Osteoblast (primary cell): ENCODE data around the gene INPP5A. TPM values are rescaled to one million over a fixed set of nuclear protein-coding genes. Genes with fewer than 3 reads are reported as not detected.

ENCODE experiments used
- DNase-seq: peaks from one replicate; pipeline ENCODE4 v3.0.0; 2011; ENCODE audit warnings: low spot score, mixed read lengths; ENCODE audit not compliant: insufficient read length; ENCODE audit errors: missing footprints
- H2AFZ ChIP-seq: 2 replicates; pipeline ENCODE4 v1.6.0; 2011; ENCODE audit warnings: mild to moderate bottlenecking, low read length
- H3K27ac ChIP-seq: 2 replicates; pipeline ENCODE4 v1.5.1; 2011; ENCODE audit warnings: mild to moderate bottlenecking, low read depth, low read length, moderate library complexity
- H3K27me3 ChIP-seq: 2 replicates; pipeline ENCODE4 v1.6.0; 2012; ENCODE audit warnings: mild to moderate bottlenecking, control low read depth, inconsistent platforms, low read length, moderate library complexity; ENCODE audit not compliant: insufficient read depth
- H3K36me3 ChIP-seq: 2 replicates; pipeline ENCODE4 v1.5.1; 2011; ENCODE audit warnings: mild to moderate bottlenecking, low read length, control low read depth, moderate library complexity; ENCODE audit not compliant: insufficient read depth
- H3K4me1 ChIP-seq: 2 replicates; pipeline ENCODE4 v1.5.1; 2011; ENCODE audit warnings: mild to moderate bottlenecking, low read length, control low read depth, moderate library complexity; ENCODE audit not compliant: insufficient read depth
- H3K4me2 ChIP-seq: 2 replicates; pipeline ENCODE4 v1.6.0; 2011; ENCODE audit warnings: mild to moderate bottlenecking, low read length; ENCODE audit not compliant: insufficient read depth
- H3K4me3 ChIP-seq: fragments of 200-600 bp; sonication (generic); 3 replicates; pipeline ENCODE4 v1.5.1; 2012; ENCODE audit warnings: mild to moderate bottlenecking, low read length, inconsistent platforms; ENCODE audit not compliant: insufficient read depth
- H3K79me2 ChIP-seq: 2 replicates; pipeline ENCODE4 v1.6.0; 2012; ENCODE audit warnings: mild to moderate bottlenecking, low read length, control low read depth, inconsistent platforms; ENCODE audit not compliant: insufficient read depth
- H3K9me3 ChIP-seq: 2 replicates; pipeline ENCODE4 v1.5.1; 2011; ENCODE audit warnings: low read depth, low read length, control low read depth
- H4K20me1 ChIP-seq: 2 replicates; pipeline ENCODE4 v1.6.0; 2012; ENCODE audit warnings: mild to moderate bottlenecking, low read length, control low read depth; ENCODE audit not compliant: insufficient read depth
- CTCF ChIP-seq: IDR thresholded peaks from 2 replicates; pipeline ENCODE4 v1.5.1; 2011; ENCODE audit warnings: mild to moderate bottlenecking, low read depth, low read length, moderate library complexity; ENCODE audit errors: extremely low read depth
- total RNA-seq: library from RNA; depleted of rRNA; stranded (reverse); fragments of >200 nt; gene quantifications from 2 replicates; pipeline ENCODE4 v1.2.3, GENCODE V29; 2012

INPP5A gene
- total RNA-seq, 1 donor, result 22.8 TPM

- no peak for DNase-seq
- Histone ChIP-seq H3K9me3 (no peaks in the 10 kb centered on the region), H3K4me2 (no peak overlapping the region), H2AFZ (no peak overlapping the region), H3K4me3 (no peak overlapping the region), H3K27me3 (no peaks in the 10 kb centered on the region), H3K27ac (no peak overlapping the region), H3K4me1 (no peaks in the 10 kb centered on the region), H4K20me1 (no peaks in the 10 kb centered on the region), H3K36me3 (no peaks in the 10 kb centered on the region), H3K79me2 (no peaks in the 10 kb centered on the region)
- TF ChIP-seq CTCF, result no peak
Measured at GRCh38 chr10:132774902-132775863, 237.6 kb downstream of the INPP5A start.

GRCh38 chr10:132776186-132776585 is 238.6 kb downstream of the INPP5A start:
- Histone ChIP-seq H3K36me3 (no peaks in the 10 kb centered on the region), H3K4me2 (no peak overlapping the region), H3K27ac (no peak overlapping the region), H3K4me3 (no peak overlapping the region), H3K9me3 (no peaks in the 10 kb centered on the region), H4K20me1 (no peaks in the 10 kb centered on the region), H3K27me3 (no peaks in the 10 kb centered on the region), H3K4me1 (no peaks in the 10 kb centered on the region), H2AFZ (no peak overlapping the region), H3K79me2 (no peaks in the 10 kb centered on the region)
- no peak for TF ChIP-seq CTCF
- DNase-seq, result no peak

- Histone ChIP-seq H3K4me1 (no peaks in the 10 kb centered on the region), H3K36me3 (peaks cover 2% of the 10 kb centered on the region), H3K79me2 (no peaks in the 10 kb centered on the region), H2AFZ (no peak overlapping the region), H3K27ac (no peak overlapping the region), H3K4me2 (no peak overlapping the region), H3K9me3 (no peaks in the 10 kb centered on the region), H4K20me1 (no peaks in the 10 kb centered on the region), H3K4me3 (no peak overlapping the region), H3K27me3 (no peaks in the 10 kb centered on the region)
- no peak for TF ChIP-seq CTCF
- no peak for DNase-seq
Measured at GRCh38 chr10:132776821-132777220, 239.2 kb downstream of the INPP5A start.

- no peak for TF ChIP-seq CTCF
- no peak overlapping the region for H3K4me2 ChIP-seq
- H3K79me2 ChIP-seq, result no peaks in the 10 kb centered on the region
- DNase-seq, result no peak
- no peak overlapping the region for H3K27ac ChIP-seq
- no peak overlapping the region for H2AFZ ChIP-seq
- peaks cover 4% of the 10 kb centered on the region for H3K36me3 ChIP-seq
- H4K20me1 ChIP-seq, result no peaks in the 10 kb centered on the region
- no peaks in the 10 kb centered on the region for H3K9me3 ChIP-seq
- H3K27me3 ChIP-seq, result no peaks in the 10 kb centered on the region
- H3K4me3 ChIP-seq, result no peak overlapping the region
- H3K4me1 ChIP-seq, result no peaks in the 10 kb centered on the region
Measured at GRCh38 chr10:132777441-132777840, 239.9 kb downstream of the INPP5A start.
